NCI-H2196 (cell line): ENCODE results near the gene NHLRC1.

ENCODE experiments used
- DNase-seq: peaks from one replicate; lab custom pipeline; 2025; ENCODE audit not compliant: unreplicated experiment; lab: John Stamatoyannopoulos, UW

NHLRC1 gene

GRCh38 chr6:18087396-18088165, 34.9 kb downstream of the NHLRC1 start:
- DNase-seq = no peak

GRCh38 chr6:18081025-18081668, 41.3 kb downstream of the NHLRC1 start:
- no peak for DNase-seq

- no peak for DNase-seq
These were observed 41.9 kb downstream of the NHLRC1 start for GRCh38 chr6:18080544-18080943.

GRCh38 chr6:18078866-18079265, 43.6 kb downstream of the NHLRC1 start:
- no peak for DNase-seq

- DNase-seq = no peak
These were observed 46.2 kb downstream of the NHLRC1 start for GRCh38 chr6:18076231-18076630.

GRCh38 chr6:18072841-18073240, 49.6 kb downstream of the NHLRC1 start:
- no peak for DNase-seq

- DNase-seq = no peak
These were observed 52.0 kb downstream of the NHLRC1 start for GRCh38 chr6:18070486-18070885.
